IMR-90 (cell line): ENCODE data around the gene MCF2L2. TPM values are rescaled to one million over a fixed set of nuclear protein-coding genes. Genes with fewer than 3 reads are reported as not detected.

Experiments
- ATAC-seq: fragments of 200-7000 bp; cut with Tn5 transposase; 2 replicates; pipeline ENCODE4 v1.9.1; 2020; ENCODE audit warnings: low read depth, mild to moderate bottlenecking, moderate library complexity
- BruUV-seq: library from RNA; stranded (reverse); fragments of 400-500 nt; replicated peaks from 2 replicates; lab custom pipeline; 2021; lab: Mats Ljungman, UMichigan
- CTCF ChIA-PET: fragments of 300-600 bp; formaldehyde crosslinking; extraction: SDS; loops from one replicate; lab custom pipeline; 2021; ENCODE audit warnings: antibody characterized with exemption; lab: Yijun Ruan, JAX
- POLR2A ChIA-PET: fragments of 300-600 bp; sonication (Branson Sonifier 250); formaldehyde crosslinking; loops from one replicate; lab custom pipeline; 2022; ENCODE audit warnings: antibody characterized with exemption; ENCODE audit not compliant: unreplicated experiment; lab: Charles Lee
- DNase-seq: peaks from one replicate; pipeline ENCODE4 v3.0.0; 2013
- H2AFZ ChIP-seq: replicated peaks from 2 replicates; pipeline ENCODE3; 2013; ENCODE audit warnings: low read length, mild to moderate bottlenecking; ENCODE audit not compliant: poor library complexity
- H2AK5ac ChIP-seq: 2 replicates; pipeline ENCODE4 v1.6.1; 2013; ENCODE audit warnings: low read depth, low read length, inconsistent platforms
- H2AK9ac ChIP-seq: replicated peaks from 2 replicates; pipeline ENCODE3; 2013; ENCODE audit warnings: mild to moderate bottlenecking, low read depth, low read length, moderate library complexity; ENCODE audit not compliant: poor library complexity
- H2BK120ac ChIP-seq: 2 replicates; pipeline ENCODE4 v1.6.1; 2013; ENCODE audit warnings: low read depth, low read length, inconsistent platforms
- H2BK15ac ChIP-seq: 3 replicates; pipeline ENCODE4 v1.6.1; 2013; ENCODE audit warnings: low read depth, low read length, inconsistent platforms
- H2BK20ac ChIP-seq: 2 replicates; pipeline ENCODE4 v1.6.1; 2013; ENCODE audit warnings: low read depth, mild to moderate bottlenecking, inconsistent platforms, low read length, moderate library complexity
- H2BK5ac ChIP-seq: 2 replicates; pipeline ENCODE4 v1.6.1; 2013; ENCODE audit warnings: mild to moderate bottlenecking, low read depth, low read length, inconsistent platforms; ENCODE audit not compliant: poor library complexity, severe bottlenecking
- H3K14ac ChIP-seq: replicated peaks from 2 replicates; pipeline ENCODE4 v1.6.1; 2013; ENCODE audit warnings: low read depth, low read length, inconsistent platforms
- H3K18ac ChIP-seq: 2 replicates; pipeline ENCODE4 v1.6.1; 2013; ENCODE audit warnings: low read depth, low read length, control low read depth
- H3K23ac ChIP-seq: 2 replicates; pipeline ENCODE4 v1.6.1; 2013; ENCODE audit warnings: low read depth, low read length, inconsistent platforms
- H3K27ac ChIP-seq: 2 replicates; pipeline ENCODE4 v1.5.1; 2013; ENCODE audit warnings: mild to moderate bottlenecking, control low read depth, low read length; ENCODE audit not compliant: insufficient read depth
- H3K27me3 ChIP-seq: 2 replicates; pipeline ENCODE4 v1.6.1; 2013; ENCODE audit warnings: low read length; ENCODE audit not compliant: control insufficient read depth, insufficient read depth
- H3K36me3 ChIP-seq: 2 replicates; pipeline ENCODE4 v1.6.1; 2013; ENCODE audit warnings: low read length, mixed read lengths; ENCODE audit not compliant: control insufficient read depth, insufficient read depth
- H3K4ac ChIP-seq: 2 replicates; pipeline ENCODE4 v1.6.1; 2013; ENCODE audit warnings: low read depth, low read length, inconsistent platforms
- H3K4me1 ChIP-seq: 2 replicates; pipeline ENCODE4 v1.6.1; 2013; ENCODE audit warnings: low read length, mixed read lengths; ENCODE audit not compliant: control insufficient read depth, insufficient read depth
- H3K4me2 ChIP-seq: 2 replicates; pipeline ENCODE4 v1.6.1; 2013; ENCODE audit warnings: low read depth, mild to moderate bottlenecking, control low read depth, low read length, moderate library complexity
- H3K4me3 ChIP-seq: 2 replicates; pipeline ENCODE4 v1.5.1; 2013; ENCODE audit warnings: low read depth, mild to moderate bottlenecking, control low read depth, low read length, moderate library complexity; ENCODE audit not compliant: insufficient read depth
- H3K56ac ChIP-seq: 2 replicates; pipeline ENCODE4 v1.6.1; 2013; ENCODE audit warnings: low read length, inconsistent platforms; ENCODE audit not compliant: insufficient read depth; ENCODE audit errors: extremely low read depth
- H3K79me1 ChIP-seq, 2 experiments: 2 replicates each; pipeline ENCODE4 v1.6.1; 2013; ENCODE audit warnings: low read length in 2 of 2, inconsistent platforms in 1 of 2, low read depth in 1 of 2
- H3K9ac ChIP-seq: 2 replicates; pipeline ENCODE4 v1.6.1; 2013; ENCODE audit warnings: low read depth, low read length, control low read depth
- H3K9me1 ChIP-seq: 2 replicates; pipeline ENCODE4 v1.6.1; 2013; ENCODE audit warnings: low read length, inconsistent platforms; ENCODE audit not compliant: insufficient read depth
- H3K9me3 ChIP-seq: 2 replicates; pipeline ENCODE4 v1.6.1; 2013; ENCODE audit warnings: low read length; ENCODE audit not compliant: control insufficient read depth, insufficient read depth
- H4K20me1 ChIP-seq: 2 replicates; pipeline ENCODE4 v1.6.1; 2013; ENCODE audit warnings: low read length, inconsistent platforms; ENCODE audit not compliant: insufficient read depth
- H4K5ac ChIP-seq: 2 replicates; pipeline ENCODE4 v1.6.1; 2013; ENCODE audit warnings: mild to moderate bottlenecking, low read depth, low read length, control low read depth
- H4K8ac ChIP-seq, 2 experiments: 2 replicates each; pipeline ENCODE4 v1.6.1; 2013; ENCODE audit warnings: low read depth in 2 of 2, low read length in 2 of 2, control low read depth in 1 of 2, inconsistent platforms in 1 of 2
- H4K91ac ChIP-seq: 2 replicates; pipeline ENCODE4 v1.6.1; 2013; ENCODE audit warnings: low read depth, low read length, inconsistent platforms; ENCODE audit not compliant: insufficient read depth
- BHLHE40 ChIP-seq: fragments of 150-350 bp; IDR thresholded peaks from 2 replicates; pipeline ENCODE4 v1.6.1; 2016; ENCODE audit warnings: mild to moderate bottlenecking, low read depth, low read length
- CEBPB ChIP-seq: IDR thresholded peaks from 2 replicates; pipeline ENCODE4 v1.6.1; 2012; ENCODE audit warnings: low read depth, low read length, improper control_type of control experiment
- CTCF ChIP-seq: conservative IDR thresholded peaks from 2 replicates; pipeline ENCODE4 v1.5.1; 2012; ENCODE audit warnings: mild to moderate bottlenecking, low read depth, low read length, improper control_type of control experiment
- MAZ ChIP-seq: IDR thresholded peaks from 2 replicates; pipeline ENCODE4 v1.6.1; 2012; ENCODE audit warnings: low read depth, mild to moderate bottlenecking, low read length, improper control_type of control experiment, moderate library complexity, borderline replicate concordance
- NFE2L2 ChIP-seq: fragments of 150-350 bp; IDR thresholded peaks from 2 replicates; pipeline ENCODE4 v1.6.1; 2016; ENCODE audit warnings: low read depth, mild to moderate bottlenecking, low read length
- RAD21 ChIP-seq: IDR thresholded peaks from 2 replicates; pipeline ENCODE4 v1.6.1; 2012; ENCODE audit warnings: low read length, improper control_type of control experiment
- SMC3 ChIP-seq: fragments of 150-350 bp; IDR thresholded peaks from 2 replicates; pipeline ENCODE4 v1.6.1; 2016; ENCODE audit warnings: low read depth, mild to moderate bottlenecking, antibody characterized with exemption, low read length, moderate library complexity
- WGBS, 2 experiments: methylation state at CpG; one replicate each; pipeline versions ENCODE4 v1.1.5 to v1.1.7; 2013; ENCODE audit warnings: missing lambda C conversion rate in 2 of 2; ENCODE audit not compliant: insufficient read length in 1 of 2; ENCODE audit errors: extremely low coverage in 2 of 2; 5-methylcytosine and 5-hydroxymethylcytosine counted together
- dilution Hi-C: fragments of 300-500 bp; cut with HindIII; formaldehyde crosslinking; loops from one replicate; pipeline ENCODE4 v1.14.3; 2018; ENCODE audit warnings: low sequenced_read_pairs; ENCODE audit not compliant: unreplicated experiment
- in situ Hi-C: fragments of 300-500 bp; cut with MboI; formaldehyde crosslinking; loops from 3 replicates; pipeline ENCODE4 v1.14.3; 2019; ENCODE audit warnings: low sequenced_read_pairs, inconsistent platforms, mixed read lengths
- intact Hi-C: fragments of 100-400 bp; cut with micrococcal nuclease; formaldehyde crosslinking; loops from 2 replicates; pipeline ENCODE4 v1.10.0; 2022
- polyA plus RNA-seq, 3 experiments: library from polyadenylated mRNA; depleted of rRNA; stranded (reverse); fragments of >200 nt; gene quantifications; 2 replicates each; pipeline ENCODE4 v1.2.3, GENCODE V29; 2012; ENCODE audit warnings: low replicate concordance in 1 of 3
- total RNA-seq: library from RNA; depleted of rRNA; stranded (reverse); fragments of >200 nt; gene quantifications from 2 replicates; pipeline ENCODE4 v1.2.3, GENCODE V29; 2012
- TF ChIP-seq, protein P1 (sequence below): fragments of 150-350 bp; IDR thresholded peaks from 2 replicates; pipeline ENCODE4 v1.6.1; 2016; ENCODE audit warnings: low read depth, mild to moderate bottlenecking, low read length, moderate library complexity, borderline replicate concordance

MCF2L2 gene
- total and polyA plus RNA-seq, 2 of the 4 experiments (the other 2 are of a cell fraction): under 0.01 TPM; not detected in 1

DNA sequence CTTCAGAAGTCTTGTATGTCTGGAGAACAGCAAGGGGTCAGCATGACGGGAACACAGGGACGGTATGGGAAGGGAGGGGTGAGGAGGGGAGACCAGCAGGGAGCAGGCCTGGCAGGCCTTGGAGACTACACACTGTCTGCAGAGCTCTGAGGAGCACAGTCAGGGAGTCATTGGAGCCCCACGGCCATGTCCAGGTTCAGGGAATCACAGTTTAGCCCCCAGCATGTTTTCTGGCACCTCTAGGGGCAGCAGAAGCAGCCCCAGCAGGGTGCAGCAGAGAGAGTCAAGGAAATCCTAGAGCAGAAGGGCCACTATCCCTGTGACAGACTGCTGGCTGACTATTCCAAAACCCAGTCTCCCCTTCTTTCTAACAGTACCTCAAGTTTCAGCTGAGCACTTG lies 269.1 kb downstream of the MCF2L2 start:
- H3K14ac ChIP-seq: no peak overlapping the region
- H3K4ac ChIP-seq: no peak overlapping the region
- dilution Hi-C loops: no loop called here
- H3K27ac ChIP-seq: no peak overlapping the region
- in situ Hi-C loops: no loop called here
- no peaks in the 10 kb centered on the region for H3K79me1 ChIP-seq
- TF ChIP-seq BHLHE40 (no peak), CTCF (no peak), MAZ (no peak), CEBPB (no peak), SMC3 (no peak), RAD21 (no peak), NFE2L2 (no peak)
- TF ChIP-seq, protein P1, sequence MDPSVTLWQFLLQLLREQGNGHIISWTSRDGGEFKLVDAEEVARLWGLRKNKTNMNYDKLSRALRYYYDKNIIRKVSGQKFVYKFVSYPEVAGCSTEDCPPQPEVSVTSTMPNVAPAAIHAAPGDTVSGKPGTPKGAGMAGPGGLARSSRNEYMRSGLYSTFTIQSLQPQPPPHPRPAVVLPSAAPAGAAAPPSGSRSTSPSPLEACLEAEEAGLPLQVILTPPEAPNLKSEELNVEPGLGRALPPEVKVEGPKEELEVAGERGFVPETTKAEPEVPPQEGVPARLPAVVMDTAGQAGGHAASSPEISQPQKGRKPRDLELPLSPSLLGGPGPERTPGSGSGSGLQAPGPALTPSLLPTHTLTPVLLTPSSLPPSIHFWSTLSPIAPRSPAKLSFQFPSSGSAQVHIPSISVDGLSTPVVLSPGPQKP: no peak
- no peak overlapping the region for H2BK20ac ChIP-seq
- no peak overlapping the region for H2AK9ac ChIP-seq
- DNase-seq (no peak), ATAC-seq (no peak)
- no peak overlapping the region for H3K4me3 ChIP-seq
- H3K4me1 ChIP-seq: no peaks in the 10 kb centered on the region
- H2AK5ac ChIP-seq: no peak overlapping the region
- no peak overlapping the region for H3K23ac ChIP-seq
- no peak overlapping the region for H4K91ac ChIP-seq
- no peak overlapping the region for H3K18ac ChIP-seq
- H3K9ac ChIP-seq: no peak overlapping the region
- no peak overlapping the region for H4K8ac ChIP-seq
- H3K36me3 ChIP-seq: no peaks in the 10 kb centered on the region
- CTCF ChIA-PET: no interaction called here
- no peak overlapping the region for H4K5ac ChIP-seq
- peaks cover 31% of the 10 kb centered on the region for H3K27me3 ChIP-seq
- H4K20me1 ChIP-seq: no peaks in the 10 kb centered on the region
- H3K9me1 ChIP-seq: no peaks in the 10 kb centered on the region
- POLR2A ChIA-PET: no interaction called here
- no peak overlapping the region for H2AFZ ChIP-seq
- no TSS peak for BruUV-seq
- H2BK5ac ChIP-seq: no peak overlapping the region
- no peak overlapping the region for H2BK120ac ChIP-seq
- H2BK15ac ChIP-seq: no peak overlapping the region
- WGBS, 2 experiments: 14% methylated on average over 1 of the region's 3 CpGs; no CpG with 5 or more reads in 1 of the 2 experiments
- no peak overlapping the region for H3K56ac ChIP-seq
- H3K4me2 ChIP-seq: no peak overlapping the region
- intact Hi-C loops: no loop called here
- H3K9me3 ChIP-seq: no peaks in the 10 kb centered on the region
